HPDE6-E6E7 (cell line): ENCODE measurements around the gene CHN1.

Experiments used
- DNase-seq: peaks from one replicate; pipeline ENCODE4 v3.0.0; 2011; ENCODE audit warnings: missing footprints; ENCODE audit errors: extremely low spot score

Gene CHN1

GRCh38 chr2:174771136-174771535 is 234.0 kb downstream of the CHN1 start:
- DNase-seq = no peak

- DNase-seq = no peak
Observed at GRCh38 chr2:174768557-174768956, 236.6 kb downstream of the CHN1 start.

GRCh38 chr2:174766271-174766670 is 238.9 kb downstream of the CHN1 start:
- no peak for DNase-seq

GRCh38 chr2:174765576-174765975 is 239.6 kb downstream of the CHN1 start:
- DNase-seq = no peak

GRCh38 chr2:174764280-174765255 is 240.6 kb downstream of the CHN1 start, which contains the start of gene CHRNA1:
Gene CHRNA1, minus strand, starts transcription at chr2:174764472. Its CDS starts 78 bp downstream, at chr2:174764394.
- no peak for DNase-seq

GRCh38 chr2:174763780-174764179 is 241.4 kb downstream of the CHN1 start:
- no peak for DNase-seq

GRCh38 chr2:174762464-174762863 is 242.7 kb downstream of the CHN1 start:
- no peak for DNase-seq

- DNase-seq = no peak
Observed at GRCh38 chr2:174761837-174762236, 243.3 kb downstream of the CHN1 start.

- no peak for DNase-seq
Observed at GRCh38 chr2:174760845-174761473, 244.2 kb downstream of the CHN1 start.

GRCh38 chr2:174759381-174760065 is 245.7 kb downstream of the CHN1 start:
- DNase-seq = no peak

GRCh38 chr2:174756743-174757142 is 248.4 kb downstream of the CHN1 start:
- DNase-seq = no peak

GRCh38 chr2:174753038-174753633 is 252.0 kb downstream of the CHN1 start:
- no peak for DNase-seq

- DNase-seq = no peak
Observed at GRCh38 chr2:174752403-174753037, 252.7 kb downstream of the CHN1 start.

- no peak for DNase-seq
Observed at GRCh38 chr2:174750923-174751441, 254.2 kb downstream of the CHN1 start.

- no peak for DNase-seq
Observed at GRCh38 chr2:174749793-174750192, 255.4 kb downstream of the CHN1 start.

- DNase-seq = peak; percentile 71
Observed at GRCh38 chr2:174748948-174749347, 256.2 kb downstream of the CHN1 start.
